GM06990 (cell line): Measurements from ENCODE around the gene POLE.

Experiments used
- DNase-seq: peaks from one replicate; pipeline ENCODE4 v3.0.0-alpha.2; 2011; ENCODE audit not compliant: insufficient read length; ENCODE audit errors: extremely low read depth
- H3K27me3 ChIP-seq: replicated peaks from 2 replicates; pipeline ENCODE4 v1.6.0; 2011; ENCODE audit warnings: low read length; ENCODE audit not compliant: control insufficient read depth, insufficient read depth
- H3K36me3 ChIP-seq: 2 replicates; pipeline ENCODE4 v1.5.1; 2011; ENCODE audit warnings: low read length; ENCODE audit not compliant: control insufficient read depth, insufficient read depth
- H3K4me3 ChIP-seq: replicated peaks from 2 replicates; pipeline ENCODE4 v1.5.1; 2011; ENCODE audit warnings: low read depth, mild to moderate bottlenecking, control low read depth, low read length
- CTCF ChIP-seq: IDR thresholded peaks from 2 replicates; pipeline ENCODE4 v1.5.1; 2011; ENCODE audit warnings: low read length, control low read depth, mild to moderate bottlenecking, inconsistent platforms; ENCODE audit not compliant: insufficient read depth, poor library complexity, severe bottlenecking

The POLE gene

DNA sequence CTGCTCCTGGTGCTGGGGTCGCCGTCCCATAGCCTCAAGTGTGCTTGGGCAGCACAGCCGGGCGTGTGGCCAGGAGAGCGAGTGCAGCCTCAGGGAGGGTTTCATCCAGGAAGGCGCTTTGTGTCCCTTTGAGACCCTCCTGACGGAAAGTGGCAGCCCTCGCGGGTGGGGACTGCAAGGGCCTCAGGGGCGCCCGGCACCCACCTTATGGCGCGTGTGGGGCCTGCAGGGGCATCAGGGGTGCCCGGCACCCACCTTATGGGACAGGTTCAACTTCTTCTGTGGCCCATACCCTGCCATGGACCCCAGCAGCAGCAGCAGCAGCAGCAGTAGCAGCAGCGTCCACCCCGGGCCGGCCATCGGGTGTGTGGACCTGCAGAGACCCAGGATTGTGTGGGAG lies 81.2 kb downstream of the POLE start:
- Histone ChIP-seq H3K4me3 (no peak overlapping the region), H3K36me3 (no peaks in the 10 kb centered on the region), H3K27me3 (no peaks in the 10 kb centered on the region; the same call in 1 of the 2 replicates)
- no peak for DNase-seq
- no peak for TF ChIP-seq CTCF

DNA sequence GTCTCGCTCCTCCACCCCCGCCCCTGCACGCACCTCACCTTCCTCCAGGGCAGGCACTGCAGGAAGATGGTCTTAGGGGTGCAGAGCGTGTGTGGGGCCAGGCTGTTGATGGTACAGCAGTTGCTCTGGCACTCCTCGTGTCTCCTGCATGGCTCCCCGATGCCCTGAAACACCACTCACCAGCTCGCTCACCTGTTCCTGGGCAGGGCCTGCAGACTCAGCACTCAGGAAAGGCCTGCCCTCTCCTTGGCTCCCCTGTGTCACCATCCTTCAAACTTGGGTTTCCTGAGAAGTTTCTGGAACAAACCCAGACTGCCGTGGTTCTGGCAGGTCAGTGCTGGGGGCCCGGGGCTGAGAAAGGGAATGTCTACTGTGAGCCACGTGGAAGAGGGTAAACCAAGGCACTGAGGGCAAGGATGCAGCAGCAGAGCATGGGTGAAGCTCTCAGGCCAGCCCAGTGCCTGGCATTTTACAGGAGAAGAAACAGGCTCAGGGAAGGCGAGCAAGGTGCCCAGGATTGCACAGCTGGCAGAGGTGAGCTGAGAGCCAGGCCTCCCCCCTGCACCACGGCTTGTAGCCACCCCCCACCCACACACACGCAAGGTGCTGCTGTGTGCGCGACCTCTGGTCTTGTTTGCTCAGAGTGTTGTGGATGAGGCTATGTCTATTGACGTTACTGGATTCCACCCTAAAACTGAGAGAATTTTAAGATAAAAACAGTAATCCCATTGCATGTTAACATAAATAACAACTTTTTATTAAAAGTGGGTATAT lies 82.3 kb downstream of the POLE start:
- H3K36me3 ChIP-seq = no peaks in the 10 kb centered on the region
- no peak for DNase-seq
- no peaks in the 10 kb centered on the region; the same call in 1 of the 2 replicates for H3K27me3 ChIP-seq
- no peak overlapping the region for H3K4me3 ChIP-seq
- no peak for TF ChIP-seq CTCF

DNA sequence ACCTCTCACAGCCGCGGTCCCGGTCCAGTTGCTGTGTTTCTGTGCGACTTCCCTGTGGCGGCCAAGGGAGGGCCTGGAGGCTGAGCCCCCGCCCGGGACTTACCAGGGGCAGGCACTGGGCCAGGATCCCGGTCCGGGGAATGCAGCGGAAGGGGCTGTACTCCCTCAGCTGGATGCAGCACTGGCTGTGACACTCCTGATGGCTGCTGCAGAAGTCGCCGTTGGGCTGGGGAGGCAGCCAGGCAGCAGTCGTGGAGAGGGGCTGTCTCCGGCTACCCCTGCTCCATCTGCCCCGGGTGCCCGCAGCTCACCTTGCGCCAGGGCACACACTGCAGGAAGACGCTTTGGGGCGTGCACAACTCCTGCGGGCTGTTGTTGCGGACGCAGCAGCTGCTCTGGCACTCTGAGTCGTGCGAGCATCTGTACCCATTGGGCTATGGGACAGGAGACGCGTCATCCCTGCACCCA lies 83.0 kb downstream of the POLE start:
- no peak for TF ChIP-seq CTCF
- Histone ChIP-seq H3K4me3 (no peak overlapping the region), H3K27me3 (no peaks in the 10 kb centered on the region; the same call in 1 of the 2 replicates), H3K36me3 (no peaks in the 10 kb centered on the region)
- no peak for DNase-seq

GRCh38 chr12:132603240-132604150 lies 83.6 kb downstream of the POLE start:
- H3K4me3 ChIP-seq = no peak overlapping the region
- no peak for TF ChIP-seq CTCF
- no peak for DNase-seq
- H3K36me3 ChIP-seq = no peaks in the 10 kb centered on the region
- H3K27me3 ChIP-seq = no peaks in the 10 kb centered on the region; the same call in 1 of the 2 replicates

DNA sequence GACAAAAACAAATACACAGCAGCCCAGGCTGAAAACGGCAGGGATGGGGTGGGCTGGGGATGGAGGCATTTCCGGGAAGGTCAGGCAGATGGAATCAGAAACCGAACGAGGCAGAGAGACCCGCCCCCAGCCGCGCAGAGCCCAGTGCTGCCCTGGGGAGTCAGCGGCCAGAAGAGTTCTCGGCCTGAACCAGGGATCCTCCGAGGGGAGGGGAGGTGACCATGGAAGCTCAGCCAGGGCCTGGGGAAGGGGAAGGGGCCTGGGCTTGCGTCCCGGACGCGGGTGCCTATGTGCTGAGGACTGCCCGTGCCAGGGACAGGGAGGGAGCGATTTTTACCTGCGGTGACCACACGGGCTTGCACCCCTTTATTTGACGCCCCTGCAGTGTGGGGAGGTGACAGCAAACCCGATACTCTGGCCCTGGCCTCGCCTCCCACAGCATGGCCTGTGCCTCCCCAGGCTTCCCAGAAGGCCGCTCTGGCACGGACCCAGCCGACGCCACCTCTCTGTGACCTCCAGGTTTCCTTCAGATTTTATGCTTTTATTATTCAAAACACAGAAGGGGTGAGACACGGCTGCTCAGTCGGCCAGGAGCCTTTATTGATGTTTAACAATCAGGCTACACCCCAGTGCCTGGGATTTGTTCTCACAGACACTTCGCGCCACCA lies 84.4 kb downstream of the POLE start:
- no peak for TF ChIP-seq CTCF
- DNase-seq = no peak
- Histone ChIP-seq H3K36me3 (no peaks in the 10 kb centered on the region), H3K27me3 (no peaks in the 10 kb centered on the region; the same call in 1 of the 2 replicates), H3K4me3 (no peak overlapping the region)
